GF-D8 (cell line): ENCODE data around the gene CCNC.

ENCODE experiments used
- DNase-seq: peaks from one replicate; lab custom pipeline; 2025; lab: John Stamatoyannopoulos, UW

Gene CCNC, protein sequence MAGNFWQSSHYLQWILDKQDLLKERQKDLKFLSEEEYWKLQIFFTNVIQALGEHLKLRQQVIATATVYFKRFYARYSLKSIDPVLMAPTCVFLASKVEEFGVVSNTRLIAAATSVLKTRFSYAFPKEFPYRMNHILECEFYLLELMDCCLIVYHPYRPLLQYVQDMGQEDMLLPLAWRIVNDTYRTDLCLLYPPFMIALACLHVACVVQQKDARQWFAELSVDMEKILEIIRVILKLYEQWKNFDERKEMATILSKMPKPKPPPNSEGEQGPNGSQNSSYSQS

DNA sequence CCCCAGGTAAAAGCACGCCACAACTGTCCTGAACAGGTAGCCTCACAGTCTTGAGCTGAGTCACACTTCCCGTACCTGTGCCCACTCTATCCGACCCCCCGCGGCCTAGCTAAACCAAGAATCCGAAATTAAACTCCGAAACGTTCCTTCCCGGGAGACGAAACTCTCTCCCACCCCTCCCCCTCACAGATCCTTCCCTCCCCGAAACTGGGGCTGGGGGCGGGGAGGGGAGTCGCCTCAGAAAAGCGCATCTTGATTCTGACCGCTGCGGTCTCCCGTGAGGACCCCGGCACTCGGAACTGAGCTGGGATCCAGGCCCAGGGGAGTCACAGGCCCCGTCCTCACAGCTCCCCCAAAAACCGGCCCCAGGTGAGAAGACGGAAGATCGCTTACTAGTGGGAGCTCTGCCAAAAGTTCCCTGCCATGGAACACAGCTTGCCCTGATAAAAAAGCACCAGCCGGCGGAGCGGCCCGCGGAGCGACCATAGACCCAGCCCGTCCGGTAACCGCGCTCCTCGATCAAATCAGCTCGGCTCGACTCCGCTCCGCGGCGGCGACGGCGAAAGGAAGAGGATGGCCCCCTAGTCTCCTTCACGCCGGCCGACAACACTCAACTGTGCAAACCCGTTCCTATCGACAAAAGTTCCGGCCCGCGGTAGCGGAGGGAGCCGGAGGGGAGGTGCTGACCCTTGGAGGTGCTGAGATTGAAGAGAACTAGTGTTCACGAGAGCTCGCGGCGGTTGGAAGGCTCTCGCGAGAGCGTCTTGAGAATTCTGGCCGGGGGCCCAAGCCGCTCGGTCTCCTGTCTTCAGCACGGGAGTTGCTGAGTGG is at the start of gene CCNC:
CCNC (minus strand) TSS at position 558 of the 831 bp plus-strand sequence; CDS start at position 425, 133 bp downstream.
- DNase-seq: peak; percentile 91

- no peak for DNase-seq
Observed at GRCh38 chr6:99617131-99617530, 48.7 kb upstream of the CCNC start.

- peak; percentile 62 for DNase-seq
Observed at GRCh38 chr6:99614430-99615186, 46.1 kb upstream of the CCNC start.

- no peak for DNase-seq
Observed at GRCh38 chr6:99613705-99614429, 45.4 kb upstream of the CCNC start.

- DNase-seq: no peak
Observed at GRCh38 chr6:99613409-99613704, 44.9 kb upstream of the CCNC start.

DNA sequence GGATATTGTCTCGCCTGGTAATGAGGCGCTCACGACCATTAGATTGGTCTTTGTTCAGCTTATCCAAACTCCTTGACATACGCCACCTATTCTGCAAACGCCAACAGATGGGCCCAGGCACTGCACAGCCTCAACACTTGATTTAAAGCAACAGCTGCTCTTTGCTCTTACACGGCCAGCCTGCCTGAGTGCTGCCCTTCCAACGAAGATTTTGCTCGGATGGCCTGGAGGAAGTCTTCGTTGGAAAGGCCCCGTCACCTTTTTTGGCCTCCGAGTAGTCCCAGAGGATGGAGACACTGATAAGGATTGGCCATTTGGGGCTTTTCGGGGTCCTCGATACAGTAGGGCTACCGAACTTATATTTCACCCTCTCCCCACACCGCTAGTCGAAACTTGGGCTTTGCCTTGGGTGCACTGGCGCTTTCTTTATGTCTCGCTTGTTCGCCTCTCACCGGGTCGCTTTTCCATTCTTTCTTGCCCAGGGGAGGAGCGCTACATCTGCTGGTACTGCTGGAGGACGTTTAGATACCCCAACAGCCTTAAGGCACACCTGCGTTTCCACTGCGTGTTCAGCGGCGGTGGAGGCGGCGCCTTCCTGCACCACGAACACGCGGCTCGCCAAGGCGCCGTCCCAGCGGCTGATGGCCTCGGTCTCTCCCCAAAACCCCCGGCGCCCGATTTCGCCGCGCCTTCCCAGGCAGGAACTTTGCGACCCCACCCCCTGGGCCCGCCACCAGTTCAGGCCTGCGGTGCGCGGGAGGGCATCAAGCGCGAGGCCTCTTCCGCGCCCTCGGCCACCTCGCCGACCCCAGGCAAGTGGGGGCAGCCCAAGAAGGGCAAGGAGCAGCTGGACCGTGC is 44.3 kb upstream of the CCNC start:
- peak; percentile 44 for DNase-seq

- peak; percentile 74 for DNase-seq
Observed at GRCh38 chr6:99611148-99611547, 42.7 kb upstream of the CCNC start.

GRCh38 chr6:99609905-99610489 is 41.5 kb upstream of the CCNC start:
- DNase-seq: peak; percentile 52

- DNase-seq: no peak
Observed at GRCh38 chr6:99608886-99609482, 40.5 kb upstream of the CCNC start.

DNA sequence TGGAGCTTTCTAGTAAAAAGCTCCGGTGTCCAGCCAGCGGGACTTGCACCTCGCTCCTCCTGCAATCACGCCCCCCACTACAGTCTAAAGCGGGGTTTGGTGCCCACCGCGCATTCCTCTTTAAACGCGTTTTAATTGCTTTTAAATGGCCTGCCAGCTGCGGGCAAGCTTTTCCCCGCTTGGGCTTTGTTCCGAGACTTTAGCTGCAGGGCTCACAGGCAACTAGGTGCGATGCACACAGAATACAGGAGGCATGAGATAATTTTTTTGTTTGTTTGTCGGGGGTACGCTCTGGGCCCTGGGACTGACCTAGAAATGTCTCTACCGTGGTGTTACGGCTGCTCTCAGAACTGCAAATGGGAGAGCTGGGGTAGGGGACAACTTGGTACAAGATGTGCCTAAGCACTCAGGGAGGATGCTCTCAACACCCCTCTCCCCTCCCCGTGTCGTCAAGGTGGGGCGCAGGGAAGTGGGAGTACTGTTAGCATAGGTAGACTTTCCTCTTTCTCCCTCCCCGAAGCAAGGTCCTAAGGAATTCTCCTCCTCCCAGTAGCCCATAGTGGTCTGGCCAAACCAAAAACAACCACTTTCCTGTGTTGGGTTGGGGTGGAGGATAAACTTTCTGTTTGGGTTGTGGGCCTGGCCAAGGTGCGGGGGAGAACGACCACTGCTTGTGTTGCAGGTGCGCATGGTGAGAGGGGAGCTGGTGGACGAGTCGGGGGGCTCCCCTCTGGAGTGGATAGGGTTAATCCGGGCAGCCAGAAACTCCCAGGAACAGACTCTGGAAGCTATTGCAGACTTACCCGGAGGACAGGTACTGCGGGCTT is 39.8 kb upstream of the CCNC start:
- DNase-seq: no peak

DNA sequence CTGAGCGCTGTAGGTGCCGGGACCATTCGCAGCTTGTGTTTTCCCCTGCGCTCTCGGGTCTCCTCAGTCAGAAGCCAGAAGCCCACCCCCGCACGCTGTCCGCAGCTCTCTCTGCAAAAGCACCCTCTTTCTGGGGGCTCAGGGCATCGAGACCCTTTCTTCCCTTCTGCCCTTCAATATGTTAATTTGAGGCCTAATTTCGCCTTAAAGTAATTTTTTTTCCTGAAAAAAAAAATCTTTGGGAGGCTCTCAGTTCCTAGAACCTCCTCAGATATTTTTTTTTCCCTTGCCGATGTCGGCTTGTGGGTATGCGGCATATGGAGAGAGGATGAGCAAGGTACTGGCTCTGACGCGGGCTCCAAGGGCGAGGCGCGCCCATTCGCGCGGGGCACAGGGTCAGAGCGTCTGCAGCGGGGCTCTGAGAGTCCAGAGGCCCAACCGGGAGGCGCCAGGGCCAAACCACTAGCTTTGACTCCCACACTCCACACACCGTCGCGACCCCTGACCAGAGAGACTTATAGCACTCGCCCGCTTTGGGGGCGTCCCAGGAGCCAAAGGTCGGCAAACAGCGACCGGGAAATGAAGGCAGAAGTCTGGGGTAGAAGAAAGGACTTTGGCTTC is 39.1 kb upstream of the CCNC start:
- no peak for DNase-seq

- DNase-seq: no peak
Observed at GRCh38 chr6:99606656-99607415, 38.4 kb upstream of the CCNC start, which contains the start of gene PRDM13. Gene PRDM13, plus strand, starts transcription at chr6:99606833. Its CDS starts 202 bp downstream, at chr6:99607035.

GRCh38 chr6:99605911-99606655 is 37.6 kb upstream of the CCNC start:
- no peak for DNase-seq

- DNase-seq: no peak
Observed at GRCh38 chr6:99605074-99605734, 36.7 kb upstream of the CCNC start.

DNA sequence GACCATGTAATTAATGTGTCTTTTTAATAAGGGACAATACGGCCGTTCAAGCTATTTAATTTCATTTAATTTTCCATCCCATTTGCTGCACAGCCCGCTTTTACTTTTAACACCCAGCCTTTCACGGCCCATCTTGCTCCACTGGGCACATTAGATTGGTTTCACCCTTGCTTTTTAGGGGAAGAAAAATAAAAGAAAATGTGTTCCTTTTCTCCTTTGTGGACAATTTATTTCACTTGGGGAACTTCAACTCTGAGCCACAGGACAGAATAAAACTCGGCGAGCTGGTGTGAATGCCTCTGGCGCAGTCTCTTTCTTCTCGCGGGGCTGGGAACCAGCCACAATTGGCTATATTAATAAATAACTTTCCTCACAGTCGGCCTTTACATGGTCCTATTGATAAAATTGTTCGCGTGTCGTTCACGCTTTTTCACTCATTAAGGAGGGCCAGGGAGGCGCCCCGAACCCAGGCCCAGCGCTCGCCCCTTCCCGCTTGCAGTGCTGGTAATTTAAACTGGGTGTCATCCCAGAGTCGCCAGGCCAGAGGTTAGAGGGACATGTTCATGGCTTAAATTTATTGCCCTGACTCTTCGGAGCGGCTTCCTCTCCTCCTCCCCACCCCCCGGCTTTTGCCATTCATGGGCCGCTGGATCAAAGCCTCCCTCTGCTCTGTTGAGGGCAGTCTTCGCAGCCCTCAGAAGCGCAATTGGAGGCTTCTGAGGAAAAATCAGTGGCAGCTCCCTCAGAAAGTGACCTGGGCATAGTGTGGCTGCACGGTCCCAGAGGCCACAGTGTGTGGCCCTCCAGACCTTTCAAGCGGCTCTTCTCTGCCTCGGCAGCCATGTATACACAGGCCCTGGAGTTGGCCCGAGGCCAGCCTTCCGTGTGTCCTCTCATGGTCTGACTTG is 36.0 kb upstream of the CCNC start:
- DNase-seq: no peak
